Hepatocyte (in vitro differentiated cells): ENCODE results near the gene ASZ1.

Source experiments
- EZH2 ChIP-seq: fragments of 200-600 bp; sonication (generic); IDR thresholded peaks from 2 replicates; pipeline ENCODE4 v1.6.1; 2016; ENCODE audit warnings: antibody characterized with exemption, mild to moderate bottlenecking, borderline replicate concordance
- EZH2phosphoT487 ChIP-seq: fragments of 200-600 bp; sonication (generic); IDR thresholded peaks from one replicate; pipeline ENCODE4 v1.6.1; 2018; ENCODE audit warnings: antibody characterized with exemption, mild to moderate bottlenecking, low read depth, moderate library complexity; ENCODE audit not compliant: unreplicated experiment, severe bottlenecking
- TF ChIP-seq, protein P1 (sequence below): fragments of 200-600 bp; sonication (generic); IDR thresholded peaks from 2 replicates; pipeline ENCODE4 v1.5.1; 2016; ENCODE audit warnings: antibody characterized with exemption, mild to moderate bottlenecking; ENCODE audit not compliant: poor library complexity

DNA sequence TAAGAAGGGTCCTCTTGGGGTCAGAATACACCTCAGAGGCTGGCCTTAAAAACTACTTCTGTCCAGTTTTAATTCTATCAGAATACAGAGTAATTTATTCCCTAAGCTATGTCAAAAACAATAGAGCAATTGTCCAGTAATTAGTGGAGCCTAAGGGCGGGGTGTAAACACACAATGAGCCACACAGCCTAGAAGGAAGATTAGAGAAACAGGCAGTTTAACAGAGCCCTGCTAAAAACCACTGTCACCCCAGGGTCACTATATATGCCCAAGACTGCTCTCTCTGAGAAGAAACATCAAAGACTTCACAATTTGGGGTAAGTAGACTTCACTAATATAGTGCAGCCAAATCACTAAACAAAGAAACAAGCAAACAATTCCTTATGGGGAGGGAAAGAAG is 77.3 kb downstream of the ASZ1 start:
- TF ChIP-seq, protein P1, sequence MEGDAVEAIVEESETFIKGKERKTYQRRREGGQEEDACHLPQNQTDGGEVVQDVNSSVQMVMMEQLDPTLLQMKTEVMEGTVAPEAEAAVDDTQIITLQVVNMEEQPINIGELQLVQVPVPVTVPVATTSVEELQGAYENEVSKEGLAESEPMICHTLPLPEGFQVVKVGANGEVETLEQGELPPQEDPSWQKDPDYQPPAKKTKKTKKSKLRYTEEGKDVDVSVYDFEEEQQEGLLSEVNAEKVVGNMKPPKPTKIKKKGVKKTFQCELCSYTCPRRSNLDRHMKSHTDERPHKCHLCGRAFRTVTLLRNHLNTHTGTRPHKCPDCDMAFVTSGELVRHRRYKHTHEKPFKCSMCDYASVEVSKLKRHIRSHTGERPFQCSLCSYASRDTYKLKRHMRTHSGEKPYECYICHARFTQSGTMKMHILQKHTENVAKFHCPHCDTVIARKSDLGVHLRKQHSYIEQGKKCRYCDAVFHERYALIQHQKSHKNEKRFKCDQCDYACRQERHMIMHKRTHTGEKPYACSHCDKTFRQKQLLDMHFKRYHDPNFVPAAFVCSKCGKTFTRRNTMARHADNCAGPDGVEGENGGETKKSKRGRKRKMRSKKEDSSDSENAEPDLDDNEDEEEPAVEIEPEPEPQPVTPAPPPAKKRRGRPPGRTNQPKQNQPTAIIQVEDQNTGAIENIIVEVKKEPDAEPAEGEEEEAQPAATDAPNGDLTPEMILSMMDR, result no peak
- no peak for TF ChIP-seq EZH2phosphoT487
- TF ChIP-seq EZH2, result no peak
